Posterior cingulate gyrus (tissue), 11 donors: ENCODE data around the gene COA1.
"Not testable (repeated sequence)": the region's sequence is repeated elsewhere in the genome, so short reads cannot be mapped to it uniquely, and the experiment has no call there.

Experiments
- DNase-seq, 10 donors: peaks; one replicate each; pipeline versions ENCODE4 v3.0.0 to v3.0.0-alpha.2; 2020 to 2021; ENCODE audit warnings: mixed read lengths in 3 of 10
- intact Hi-C: fragments of 100-400 bp; cut with DNase I; formaldehyde crosslinking; loops from one replicate; pipeline ENCODE4 v1.15.1; 2023

The COA1 gene

GRCh38 chr7:43612599-43613589 is 116.4 kb downstream of the COA1 start:
- DNase-seq, result no peak
- intact Hi-C loops, result no loop called here

DNA sequence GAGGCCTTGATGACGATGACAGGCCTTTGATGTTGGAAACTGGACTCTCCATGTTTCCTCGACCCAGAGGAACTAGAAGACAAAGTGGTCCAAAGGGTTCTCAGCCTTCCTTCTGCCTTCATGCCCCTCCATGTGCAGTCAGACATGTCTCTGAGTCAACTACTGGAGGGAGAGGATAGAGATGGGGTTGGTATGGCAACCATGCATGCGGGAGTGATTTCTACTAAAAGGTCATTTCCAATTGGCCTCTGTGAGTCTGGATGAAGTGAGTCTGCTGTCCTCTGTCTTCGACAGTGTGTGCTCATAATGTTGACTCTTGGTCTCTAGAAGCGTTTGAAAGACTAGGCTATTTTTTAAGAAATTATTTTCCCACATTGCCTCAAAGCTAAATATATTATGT is 117.2 kb downstream of the COA1 start:
- no peak for DNase-seq
- intact Hi-C loops, result no loop called here

DNA sequence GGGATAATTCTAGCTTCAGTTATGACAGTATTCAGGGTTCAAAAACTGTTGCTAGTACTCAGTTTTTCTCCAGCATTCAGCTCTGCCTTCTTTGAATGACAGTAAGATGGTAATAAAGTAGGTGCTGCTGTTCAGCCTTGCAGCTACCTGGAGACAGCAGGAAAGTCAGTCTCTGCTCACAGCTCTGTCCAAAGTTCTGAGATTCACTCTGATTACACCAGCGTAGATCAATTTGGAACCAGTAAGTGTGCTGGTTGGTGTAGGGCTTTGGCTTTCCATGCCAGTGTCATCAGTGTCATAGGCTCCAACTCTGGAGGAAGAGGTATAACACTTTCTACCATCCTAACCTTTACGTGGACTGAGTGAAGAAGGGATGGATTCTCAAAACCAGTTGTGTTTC is 120.2 kb downstream of the COA1 start:
- no peak for DNase-seq
- intact Hi-C loops, result no loop called here

GRCh38 chr7:43604251-43604650 is 125.1 kb downstream of the COA1 start:
- DNase-seq, result no peak
- intact Hi-C loops, result no loop called here

DNA sequence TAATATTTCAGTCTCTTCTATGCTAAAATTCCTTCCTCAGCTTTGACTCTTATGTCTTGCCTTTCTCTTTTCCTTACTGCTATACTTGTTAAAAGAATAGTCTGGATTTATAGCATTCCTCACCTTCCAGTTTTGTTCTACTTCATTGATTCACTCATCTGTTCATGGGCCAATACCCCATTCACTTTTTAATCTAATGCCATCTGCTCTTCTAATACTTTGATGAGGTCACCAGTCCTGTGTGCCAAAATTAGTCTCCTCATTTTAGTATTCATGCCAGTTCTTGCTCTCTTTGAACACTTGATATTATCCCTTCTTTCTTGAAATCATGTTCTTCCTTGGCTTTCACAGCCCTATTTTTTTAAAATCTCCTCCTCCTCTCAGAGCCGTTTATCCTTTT is 127.1 kb downstream of the COA1 start:
- intact Hi-C loops, result no loop called here
- DNase-seq, result no peak

GRCh38 chr7:43600056-43600455 is 129.3 kb downstream of the COA1 start:
- no peak for DNase-seq
- intact Hi-C loops, result no loop called here

DNA sequence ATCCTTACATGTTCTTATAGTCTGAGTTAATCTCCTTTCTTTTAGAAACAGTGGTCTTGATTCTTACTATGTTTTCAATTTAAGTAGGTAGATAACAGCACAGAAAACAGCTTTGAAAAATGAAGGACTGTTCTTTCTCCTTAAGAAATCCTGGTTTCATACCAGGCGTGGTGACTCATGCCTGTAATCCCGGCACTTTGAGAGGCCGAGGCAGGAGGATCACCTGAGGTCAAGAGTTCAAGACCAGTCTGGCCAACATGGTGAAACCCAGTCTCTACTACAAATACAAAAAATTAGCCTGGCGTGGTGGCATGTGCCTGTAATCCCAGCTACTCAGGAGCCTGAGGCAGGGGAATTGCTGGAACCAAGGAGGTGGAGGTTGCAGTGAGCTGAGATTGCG is 132.9 kb downstream of the COA1 start:
- intact Hi-C loops, DNase-seq: not testable (repeated sequence)

DNA sequence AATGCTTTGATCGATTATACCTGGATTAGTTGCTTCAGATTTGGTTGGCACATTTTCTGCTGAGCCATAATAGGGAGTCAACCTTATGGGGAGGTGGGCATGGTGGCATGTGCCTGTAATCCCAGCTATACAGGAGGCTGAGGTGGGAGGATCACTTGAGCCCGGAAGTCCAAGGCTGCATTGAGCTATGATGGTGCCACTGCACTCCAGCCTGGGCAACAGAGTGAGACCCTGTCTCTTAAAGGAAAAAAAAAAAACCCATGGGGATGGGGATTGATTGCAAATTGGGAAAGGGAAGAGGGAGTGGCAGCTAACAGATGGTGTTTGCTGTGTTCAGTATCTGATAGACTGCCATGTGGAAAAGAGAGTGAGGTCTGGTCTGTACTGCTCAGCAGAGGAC is 135.3 kb downstream of the COA1 start:
- DNase-seq, result no peak
- intact Hi-C loops, result no loop called here

DNA sequence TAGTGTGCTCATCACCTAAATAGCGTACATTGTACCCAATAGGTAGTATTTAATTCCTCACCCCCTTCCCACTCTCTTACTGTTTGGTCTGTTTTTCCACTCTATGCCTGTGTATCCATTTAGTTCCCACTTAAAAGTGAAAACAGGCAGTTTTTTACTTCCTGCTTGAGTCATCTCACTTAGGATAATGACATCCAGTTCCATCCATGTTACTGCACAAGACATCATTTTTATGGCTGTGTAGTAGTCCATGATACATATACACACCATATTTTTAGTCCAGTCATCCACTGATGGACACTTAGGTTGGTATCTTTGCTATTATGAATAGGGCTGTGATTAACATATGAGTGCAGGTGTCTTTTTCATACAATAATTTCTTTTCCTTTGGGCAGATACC is 136.3 kb downstream of the COA1 start:
- DNase-seq, result no peak
- intact Hi-C loops, result no loop called here

GRCh38 chr7:43592326-43592725 is 137.0 kb downstream of the COA1 start:
- intact Hi-C loops, result no loop called here

DNA sequence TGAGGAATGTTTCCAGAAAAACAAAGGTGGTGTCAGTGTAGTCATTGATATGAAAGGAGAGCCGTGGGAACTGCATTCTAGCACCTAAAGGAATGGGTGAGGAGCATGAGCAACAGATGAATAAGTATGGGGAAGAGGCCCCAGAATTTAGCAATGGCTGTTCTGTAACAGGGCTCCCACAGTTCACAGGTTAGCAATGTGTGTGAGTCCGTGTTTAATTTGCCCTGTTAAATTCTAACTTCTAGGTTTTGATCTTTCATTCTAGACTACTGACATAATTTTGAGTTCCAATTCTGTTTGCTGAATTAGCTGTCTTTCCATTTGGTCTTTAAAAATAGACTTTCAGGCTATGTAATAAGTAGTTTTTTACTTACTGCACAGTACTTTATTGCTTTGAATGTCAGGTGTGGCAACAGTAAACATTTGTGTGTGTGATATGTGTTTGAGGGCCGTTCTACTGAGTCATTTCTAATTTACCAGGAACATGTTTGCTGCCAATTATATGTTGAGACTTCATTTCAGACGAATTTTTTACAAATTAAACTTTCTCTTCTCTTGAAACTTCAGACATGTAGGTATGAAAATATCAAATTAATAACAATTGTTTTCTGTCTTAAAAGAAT is 137.7 kb downstream of the COA1 start:
- intact Hi-C loops, result no loop called here
- DNase-seq, result no peak

More at GRCh38 chr7:43592326-43592725, 137.0 kb downstream of the COA1 start:
- no peak for DNase-seq

- intact Hi-C loops, result no loop called here
Measured at GRCh38 chr7:43590862-43591557, 138.3 kb downstream of the COA1 start.

DNA sequence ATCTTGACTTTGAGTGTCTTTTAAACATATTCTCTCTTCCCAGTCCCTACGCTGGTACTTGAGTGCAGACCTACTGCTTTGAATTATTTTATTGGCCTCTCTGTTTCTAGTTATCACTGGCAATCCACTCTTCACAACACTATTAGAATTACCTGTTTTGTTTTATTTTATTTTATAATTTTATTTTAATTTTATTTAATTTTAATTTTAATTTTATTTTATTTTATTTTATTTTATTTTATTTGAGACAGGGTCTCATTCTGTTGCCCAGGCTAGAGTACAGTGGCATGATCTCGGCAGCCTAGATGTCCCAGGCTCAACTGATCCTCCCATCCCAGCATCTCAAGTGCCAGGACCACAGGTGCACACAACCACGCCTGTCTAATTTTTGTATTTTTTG is 139.6 kb downstream of the COA1 start:
- intact Hi-C loops, result no loop called here
- peak in 1 of 10 donors; percentile 15 for DNase-seq

More at GRCh38 chr7:43590862-43591557, 138.3 kb downstream of the COA1 start:
- no peak for DNase-seq
